GM21825 (cell line): ENCODE results near the gene BTN2A1.
"Not testable (repeated sequence)": the region's sequence is repeated elsewhere in the genome, so short reads cannot be mapped to it uniquely, and the experiment has no call there.

Experiments used
- ATAC-seq: cut with Tn5 transposase; IDR thresholded peaks from one replicate; pipeline ENCODE4 v1.9.1; 2021; ENCODE audit warnings: mild to moderate bottlenecking, moderate library complexity; ENCODE audit not compliant: unreplicated experiment

BTN2A1 gene

GRCh38 chr6:26489996-26490964 lies 32.5 kb downstream of the BTN2A1 start:
- ATAC-seq: no peak

GRCh38 chr6:26491604-26492003 lies 33.8 kb downstream of the BTN2A1 start:
- no peak for ATAC-seq

- no peak for ATAC-seq
Observed at GRCh38 chr6:26493258-26493657, 35.5 kb downstream of the BTN2A1 start.

- ATAC-seq: no peak
Observed at GRCh38 chr6:26494117-26494516, 36.4 kb downstream of the BTN2A1 start.

- no peak for ATAC-seq
Observed at GRCh38 chr6:26495281-26495680, 37.5 kb downstream of the BTN2A1 start.

- ATAC-seq: no peak
Observed at GRCh38 chr6:26497610-26498009, 39.9 kb downstream of the BTN2A1 start.

- no peak for ATAC-seq
Observed at GRCh38 chr6:26500102-26500501, 42.3 kb downstream of the BTN2A1 start, which contains the start of gene BTN1A1. TSS of gene BTN1A1 (plus strand) at chr6:26500303. CDS start at chr6:26501287, 984 bp downstream.

- ATAC-seq: no peak
Observed at GRCh38 chr6:26501482-26501986, 43.8 kb downstream of the BTN2A1 start.

GRCh38 chr6:26502165-26502564 lies 44.4 kb downstream of the BTN2A1 start:
- no peak for ATAC-seq

GRCh38 chr6:26502626-26503025 lies 44.9 kb downstream of the BTN2A1 start:
- no peak for ATAC-seq

- no peak for ATAC-seq
Observed at GRCh38 chr6:26507658-26508057, 49.9 kb downstream of the BTN2A1 start.

- not testable (repeated sequence) for ATAC-seq
Observed at GRCh38 chr6:26511033-26511432, 53.3 kb downstream of the BTN2A1 start.

GRCh38 chr6:26514984-26515383 lies 57.2 kb downstream of the BTN2A1 start:
- no peak for ATAC-seq

- no peak for ATAC-seq
Observed at GRCh38 chr6:26516481-26517427, 59.0 kb downstream of the BTN2A1 start.
